Fibroblast of skin of right biceps (primary cell): Measurements from ENCODE around the gene WWOX.
"Not testable (repeated sequence)": the region's sequence is repeated elsewhere in the genome, so short reads cannot be mapped to it uniquely, and the experiment has no call there.

ENCODE experiments used
- DNase-seq: peaks from one replicate; pipeline ENCODE4 v3.0.0-alpha.2; 2013

WWOX gene

DNA sequence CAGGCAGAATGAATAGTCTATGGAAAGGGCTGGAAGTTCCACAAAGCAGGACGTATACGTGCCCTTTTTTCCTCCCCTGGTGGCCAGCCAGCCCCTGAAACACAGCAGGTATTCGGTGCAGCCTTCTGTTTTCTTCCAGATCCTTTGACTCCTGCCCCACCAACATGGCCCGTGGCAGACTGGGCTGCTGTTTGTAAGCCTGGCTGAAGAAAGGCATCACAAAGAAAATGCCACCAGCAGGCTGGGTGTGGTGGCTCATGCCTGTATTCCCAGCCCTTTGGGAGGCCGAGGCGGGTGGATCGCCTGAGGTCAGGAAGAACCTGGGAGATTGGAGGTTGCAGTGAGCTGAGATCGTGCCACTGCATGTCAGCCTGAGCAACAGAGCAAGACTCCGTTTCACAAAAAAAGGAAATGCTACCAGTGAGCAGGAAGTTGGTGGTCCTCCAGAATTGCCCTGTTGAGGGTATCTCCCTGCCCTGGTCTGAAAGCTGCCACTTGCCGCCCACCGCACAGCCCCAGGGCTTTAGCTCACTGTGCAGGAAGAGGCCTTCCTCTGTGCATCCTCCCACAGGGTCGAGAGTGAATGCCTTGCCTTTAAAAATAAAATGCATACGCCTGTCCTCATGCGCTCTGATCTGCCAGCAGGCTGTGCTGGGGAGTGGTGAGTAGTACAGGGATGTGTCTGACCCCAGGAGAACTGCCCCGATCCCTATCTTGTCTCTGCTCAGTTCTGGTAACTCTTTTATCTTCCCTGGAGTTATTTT is 913.4 kb downstream of the WWOX start:
- DNase-seq = no peak

DNA sequence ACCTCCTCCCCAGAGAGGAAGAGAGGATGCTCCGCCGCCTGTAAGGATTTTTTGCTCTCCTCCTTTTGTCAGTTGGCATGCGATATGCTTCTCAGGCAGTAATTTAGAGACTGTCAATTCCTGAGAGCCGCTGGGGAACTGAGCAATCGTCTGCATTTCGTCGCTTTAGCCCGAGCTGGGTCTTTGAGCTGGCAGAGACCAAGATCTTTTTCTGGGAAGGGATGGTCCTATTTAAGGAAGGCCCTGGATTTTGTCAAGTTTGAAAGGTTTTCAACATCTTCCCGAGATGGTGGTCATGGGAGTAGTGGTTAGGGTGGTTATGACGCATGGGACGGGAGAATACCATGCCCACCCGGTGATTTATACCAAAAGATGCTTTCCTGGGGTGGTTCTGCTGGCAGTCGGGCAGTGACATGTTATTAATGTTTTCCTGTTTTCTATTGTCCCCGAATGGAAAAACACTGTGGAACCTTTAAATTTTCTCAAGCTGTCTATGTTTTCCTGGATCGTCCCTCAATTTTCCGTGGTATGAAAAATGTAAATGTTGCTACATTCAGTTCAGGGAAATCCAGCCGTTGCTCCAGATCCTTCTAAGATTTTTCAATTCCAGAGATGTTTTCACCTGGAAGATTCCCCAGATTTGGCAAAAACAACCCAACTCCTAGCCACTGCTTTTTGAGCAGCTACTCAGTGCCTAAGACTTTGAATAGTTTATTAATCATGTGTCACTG is 914.6 kb downstream of the WWOX start:
- DNase-seq = no peak

DNA sequence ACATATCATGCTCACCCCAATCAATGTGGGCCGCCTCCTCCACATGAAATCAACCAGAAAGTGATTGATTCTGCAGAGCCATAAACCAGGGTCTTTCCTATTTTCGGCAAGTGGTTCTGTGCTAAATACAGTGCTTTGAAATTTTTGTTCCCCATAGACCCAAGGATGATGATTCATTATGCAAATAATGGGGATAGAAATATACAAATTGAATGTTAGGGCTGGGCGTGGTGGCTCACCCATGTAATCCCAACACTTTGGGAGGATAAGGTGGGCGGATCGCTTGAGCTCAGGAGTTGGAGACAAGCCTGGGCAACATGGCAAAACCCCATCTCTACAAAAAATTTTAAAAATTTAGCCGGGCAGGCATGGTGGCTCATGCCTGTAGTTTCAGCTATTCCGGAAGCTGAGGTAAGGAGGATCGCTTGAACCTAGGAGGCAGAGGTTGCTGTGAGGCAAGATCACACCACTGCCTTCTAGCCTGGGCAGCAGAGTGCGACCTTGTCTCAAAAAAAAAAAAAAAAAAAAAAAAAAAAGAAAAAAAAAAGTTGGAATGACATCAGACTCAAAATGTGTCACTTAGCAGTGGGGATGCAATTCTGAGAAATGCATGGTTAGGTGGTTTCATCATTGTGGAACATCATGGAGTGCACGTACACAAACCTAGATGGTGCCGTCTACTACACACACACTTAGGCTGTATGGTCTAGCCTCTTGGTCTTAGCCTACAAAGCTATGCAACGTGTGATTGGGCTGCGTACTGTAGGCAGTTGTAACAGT is 919.4 kb downstream of the WWOX start:
- DNase-seq = no peak

DNA sequence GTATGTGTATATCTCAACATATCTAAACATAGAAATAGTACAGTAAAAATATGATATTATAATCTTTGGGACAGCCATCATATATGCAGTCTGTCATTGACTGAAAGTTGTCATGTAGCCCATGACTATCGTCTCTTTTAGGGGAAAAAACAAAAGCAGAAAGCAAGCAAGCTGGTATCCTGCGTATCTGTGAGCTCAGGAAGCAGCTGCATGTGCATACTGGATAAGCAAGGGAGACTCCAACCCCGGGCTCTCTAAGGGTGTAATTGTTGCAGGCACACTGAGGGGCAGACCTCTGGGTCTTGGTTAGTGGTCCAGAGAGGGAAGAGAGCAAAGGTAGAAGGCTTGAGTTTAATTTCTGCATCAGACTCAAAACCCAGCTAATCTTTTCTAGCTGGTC is 920.0 kb downstream of the WWOX start:
- no peak for DNase-seq

DNA sequence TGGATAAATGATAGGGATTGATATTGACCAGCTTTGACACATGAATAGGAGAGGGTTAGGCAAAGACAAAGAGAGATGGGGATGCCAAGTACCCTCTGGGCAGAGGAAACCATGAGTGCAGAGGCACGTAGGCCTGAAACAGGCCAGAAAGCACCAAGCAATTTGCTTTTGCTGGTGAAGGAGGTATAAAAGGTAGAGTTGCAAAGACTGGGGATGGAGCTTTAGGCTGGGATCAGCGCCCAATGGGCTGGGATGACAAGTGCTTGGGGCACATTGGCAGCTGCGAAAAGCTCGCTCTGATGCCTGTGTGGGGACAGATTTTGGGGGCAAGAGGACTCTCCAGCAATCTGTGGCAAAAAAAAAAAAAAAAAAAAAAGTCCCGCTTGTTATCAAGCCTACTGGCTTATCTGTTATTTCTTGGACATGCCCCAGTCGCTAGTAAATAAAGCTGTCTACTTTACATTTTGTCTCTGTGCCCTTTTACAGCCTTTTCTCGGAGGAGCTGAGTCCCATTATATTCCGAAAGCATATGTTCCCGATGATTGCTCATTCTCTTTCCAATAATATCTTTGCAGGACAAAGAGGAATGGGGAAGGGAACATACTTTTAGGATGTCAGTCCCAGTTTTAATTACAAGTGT is 922.7 kb downstream of the WWOX start:
- DNase-seq = no peak

DNA sequence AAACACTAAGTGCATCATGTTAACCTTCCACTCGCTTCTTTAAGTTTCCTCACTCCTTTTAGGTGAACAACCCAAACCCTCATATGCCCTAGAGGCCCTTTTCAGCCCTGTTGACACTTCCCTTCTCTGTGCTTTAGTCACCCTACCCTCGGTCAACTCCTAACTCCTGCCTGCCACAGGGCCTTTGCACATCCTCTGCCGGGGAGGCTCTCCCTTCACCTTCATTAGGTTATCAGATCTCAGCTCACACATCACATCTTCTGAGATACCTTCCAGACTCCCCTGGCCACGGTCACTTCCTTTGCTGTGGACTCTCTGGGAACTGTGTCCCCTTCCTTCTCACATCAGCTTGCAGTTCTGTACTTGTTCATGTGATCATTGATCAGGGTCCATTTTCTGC is 926.7 kb downstream of the WWOX start:
- no peak for DNase-seq

DNA sequence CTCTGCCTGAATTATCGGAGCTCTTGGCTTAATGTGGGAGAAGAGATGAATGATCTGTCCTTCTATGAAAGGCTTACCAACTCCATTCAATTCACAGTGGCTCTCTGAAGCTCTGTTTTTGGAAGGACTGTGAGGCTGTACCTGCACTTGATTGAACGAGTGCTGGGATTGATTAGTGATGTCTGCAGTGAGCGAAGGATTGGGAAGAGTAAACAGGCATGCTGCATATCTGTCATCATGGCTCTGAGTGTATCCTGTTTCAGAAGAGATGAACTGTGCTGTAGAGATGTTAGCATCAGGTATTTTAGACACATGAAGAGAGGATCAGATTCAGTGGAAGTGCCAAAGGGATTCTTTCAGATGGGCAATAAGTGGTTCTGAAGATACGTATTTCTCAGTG is 937.1 kb downstream of the WWOX start:
- DNase-seq = no peak

DNA sequence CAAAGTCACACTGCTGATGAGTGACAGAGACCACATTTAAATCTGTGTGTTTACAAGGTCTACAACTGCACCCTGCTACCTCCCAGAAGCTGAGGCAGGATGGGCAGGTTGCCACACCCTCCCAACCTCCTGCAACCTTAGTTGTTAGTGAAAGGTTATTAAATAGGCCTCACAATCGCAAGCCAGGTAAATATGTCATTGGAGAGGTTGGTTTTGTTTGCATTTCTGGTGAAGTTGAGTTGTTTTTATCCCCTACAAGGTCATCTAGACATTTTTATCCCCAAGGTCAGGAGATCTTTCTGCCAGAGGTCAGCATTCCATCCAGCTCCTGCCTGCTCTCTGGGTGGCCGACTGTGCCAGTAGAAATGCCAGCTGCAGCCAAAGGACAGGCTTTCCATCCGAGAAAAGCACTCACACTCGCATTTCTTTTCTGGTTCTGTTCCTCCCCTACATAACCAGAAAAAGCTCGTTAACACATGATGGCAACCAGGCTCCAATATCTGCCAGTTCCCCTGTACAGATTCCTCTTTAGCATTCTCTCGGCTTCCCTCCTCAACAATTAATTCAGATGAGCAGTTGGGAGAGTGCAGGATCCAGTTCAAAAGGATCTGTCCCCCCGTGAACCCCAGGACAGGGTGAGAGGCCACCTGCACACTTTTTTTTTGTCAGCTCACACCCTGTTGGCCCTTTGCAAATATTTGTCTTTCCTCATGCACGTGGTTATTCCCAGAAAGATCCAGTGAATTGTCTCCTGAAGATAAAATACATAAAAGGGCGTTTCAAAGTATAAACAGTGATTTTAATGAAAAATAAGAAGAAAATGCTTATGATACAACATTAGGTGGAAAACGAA is 938.3 kb downstream of the WWOX start:
- no peak for DNase-seq

DNA sequence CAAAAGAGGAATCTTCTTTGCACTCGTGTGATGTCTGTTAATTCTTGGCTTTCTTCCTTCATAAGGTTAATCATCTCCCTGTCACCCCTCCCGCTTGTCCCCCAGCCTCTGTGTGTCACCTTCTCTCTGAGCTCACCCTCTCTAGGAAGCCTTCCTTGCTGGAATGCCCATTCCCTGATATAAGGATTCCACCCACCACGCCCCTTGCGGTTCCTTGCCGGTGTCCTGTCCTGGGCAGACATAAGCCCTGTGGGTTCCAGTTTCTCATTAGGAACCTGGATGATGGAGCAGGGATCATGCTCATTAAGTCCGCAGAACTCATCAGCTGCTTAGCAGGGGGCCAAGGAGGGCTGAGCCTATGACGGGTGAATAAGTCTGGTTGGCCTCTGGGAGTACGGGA is 941.8 kb downstream of the WWOX start:
- DNase-seq = no peak

DNA sequence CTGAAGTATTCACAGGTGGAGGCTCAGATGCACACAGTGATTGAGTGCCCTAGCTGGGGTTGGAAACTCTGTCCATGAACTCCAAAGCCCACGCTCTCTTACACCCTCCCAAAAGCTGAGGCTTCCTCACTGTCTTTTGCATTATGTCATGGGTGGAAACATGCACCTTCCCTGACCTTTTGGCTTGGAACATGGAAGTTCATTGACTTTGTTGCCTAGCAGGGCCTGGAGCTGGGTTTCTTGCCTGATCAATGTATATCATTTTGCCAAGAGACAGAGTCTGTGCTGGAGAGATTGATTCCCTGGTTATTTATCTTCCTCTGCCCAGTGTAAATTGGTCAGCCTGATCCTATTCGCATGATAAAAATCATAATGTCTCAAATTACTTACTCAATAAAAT is 942.7 kb downstream of the WWOX start:
- DNase-seq = no peak

DNA sequence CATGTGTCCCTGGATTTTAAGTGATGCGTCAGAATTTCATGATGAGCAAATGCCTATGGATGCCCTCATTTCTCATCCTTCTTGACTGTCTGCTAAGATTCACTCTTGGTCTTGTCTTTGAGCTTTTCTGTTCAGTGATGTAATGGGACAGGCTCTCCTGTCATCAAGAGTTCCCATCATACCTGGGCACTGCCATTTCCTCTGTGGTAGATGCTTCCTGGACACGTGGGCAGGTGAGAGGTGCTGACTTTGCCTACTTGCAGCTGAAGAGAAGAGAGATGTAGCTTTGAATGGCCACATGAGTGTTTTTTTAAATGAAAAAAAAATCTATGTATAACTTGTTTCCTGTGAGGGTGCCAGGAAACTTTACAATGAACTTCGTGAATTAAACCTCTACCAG is 943.4 kb downstream of the WWOX start:
- DNase-seq = no peak

DNA sequence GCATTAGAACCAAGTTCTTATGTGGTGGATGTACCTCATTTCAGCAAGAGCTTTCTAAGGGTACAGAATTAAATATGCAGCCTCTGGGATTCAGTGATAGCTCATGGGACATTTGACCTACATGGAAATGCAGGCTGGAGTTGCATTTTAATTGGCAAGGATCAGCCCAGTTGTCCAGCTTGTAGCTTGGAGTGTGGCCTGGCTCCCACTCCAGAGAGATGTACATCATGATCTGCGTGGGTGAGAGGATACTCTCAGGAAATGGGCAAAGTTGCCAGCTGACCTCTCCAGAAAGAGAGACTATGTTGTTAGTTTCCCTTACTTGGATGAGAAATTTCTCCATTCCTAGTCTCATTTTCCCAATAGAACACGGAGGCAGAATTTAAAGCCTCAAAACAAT is 945.7 kb downstream of the WWOX start:
- no peak for DNase-seq

DNA sequence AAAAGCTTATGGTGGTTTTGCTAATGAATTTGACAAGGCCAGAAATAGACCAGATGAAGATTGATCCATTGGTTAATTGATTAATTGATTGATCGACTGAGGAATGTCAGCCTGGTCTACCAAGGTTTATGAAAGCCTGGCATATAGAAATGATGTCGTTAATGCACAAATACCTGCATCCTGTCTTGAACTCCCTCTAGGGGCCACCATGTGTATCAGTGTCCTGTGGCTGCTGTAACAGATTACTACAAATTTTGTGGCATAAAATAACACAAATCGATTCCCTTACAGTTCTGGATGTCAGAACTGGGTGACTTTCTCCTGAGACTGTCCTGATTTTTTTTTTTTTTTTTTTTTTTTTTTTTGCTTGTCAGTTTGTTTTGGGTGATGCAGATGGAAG is 947.9 kb downstream of the WWOX start:
- no peak for DNase-seq

DNA sequence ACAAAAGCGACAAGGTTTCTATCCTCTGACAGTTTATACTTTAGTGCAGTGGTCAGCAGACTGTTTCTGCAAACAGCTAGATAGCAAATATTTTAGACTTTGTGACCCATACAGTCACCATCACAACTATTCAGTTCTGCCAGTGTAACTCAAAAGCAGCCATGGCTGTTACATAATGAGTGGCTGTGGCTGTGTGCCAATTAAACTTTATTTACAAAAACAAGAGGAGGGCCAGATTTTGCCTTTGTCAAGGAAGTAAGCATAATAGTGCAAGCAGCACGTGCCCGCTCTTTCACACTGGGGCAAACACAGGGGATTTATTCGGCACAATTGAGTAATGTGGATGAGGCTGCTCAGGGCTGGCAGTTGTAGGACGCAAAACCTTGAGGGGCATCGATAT is 949.6 kb downstream of the WWOX start:
- DNase-seq = no peak

DNA sequence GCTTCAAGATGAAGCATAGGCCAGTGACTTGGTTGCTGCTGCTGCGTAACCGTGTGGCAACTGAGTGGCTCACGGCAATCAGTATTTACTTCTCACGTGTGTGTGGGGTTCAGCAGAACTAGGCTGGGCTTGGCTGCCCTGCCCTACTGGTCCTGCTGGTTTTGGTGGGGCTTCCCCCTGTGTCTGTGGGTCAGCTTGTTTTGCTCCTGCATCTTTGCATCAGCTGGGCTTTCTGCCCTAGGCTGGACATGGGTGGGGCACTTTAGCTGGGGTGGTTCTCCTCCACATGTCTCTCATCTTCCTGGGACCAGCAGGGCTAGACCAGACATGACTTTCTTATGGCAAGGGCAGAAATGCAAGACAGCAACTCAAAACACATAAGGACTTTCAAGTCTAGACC is 950.6 kb downstream of the WWOX start:
- no peak for DNase-seq

DNA sequence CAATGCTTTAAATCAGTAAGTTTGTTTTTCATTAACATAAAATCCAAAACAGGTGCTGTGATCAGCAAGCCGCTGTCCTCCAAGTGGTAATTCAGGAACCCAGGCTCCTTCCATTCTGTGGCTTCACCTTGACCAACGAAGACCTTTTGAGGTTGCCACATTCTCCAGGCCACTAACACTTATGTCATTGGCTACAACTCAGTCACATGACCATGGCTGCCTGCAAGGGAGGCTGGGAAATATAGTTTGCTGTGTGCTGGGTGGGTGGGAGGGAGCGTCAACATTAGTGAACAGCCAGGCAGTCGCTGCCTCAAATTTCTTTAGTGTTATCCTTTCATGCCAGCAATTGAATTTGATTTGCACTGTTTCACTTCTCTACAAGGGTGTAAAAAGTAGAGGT is 951.9 kb downstream of the WWOX start:
- no peak for DNase-seq

DNA sequence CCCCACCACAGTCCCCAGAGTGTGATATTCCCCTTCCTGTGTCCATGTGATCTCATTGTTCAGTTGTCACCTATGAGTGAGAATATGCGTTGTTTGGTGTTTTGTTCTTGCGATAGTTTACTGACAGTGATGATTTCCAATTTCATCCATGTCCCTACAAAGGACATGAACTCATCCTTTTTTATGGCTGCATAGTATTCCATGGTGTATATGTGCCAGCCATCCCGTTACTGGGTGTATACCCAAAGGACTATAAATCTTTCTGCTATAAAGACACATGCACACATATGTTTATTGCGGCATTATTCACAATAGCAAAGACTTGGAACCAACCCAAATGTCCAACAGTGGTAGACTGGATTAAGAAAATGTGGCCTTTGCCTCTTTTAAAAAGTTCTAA is 952.7 kb downstream of the WWOX start:
- DNase-seq = not testable (repeated sequence)

DNA sequence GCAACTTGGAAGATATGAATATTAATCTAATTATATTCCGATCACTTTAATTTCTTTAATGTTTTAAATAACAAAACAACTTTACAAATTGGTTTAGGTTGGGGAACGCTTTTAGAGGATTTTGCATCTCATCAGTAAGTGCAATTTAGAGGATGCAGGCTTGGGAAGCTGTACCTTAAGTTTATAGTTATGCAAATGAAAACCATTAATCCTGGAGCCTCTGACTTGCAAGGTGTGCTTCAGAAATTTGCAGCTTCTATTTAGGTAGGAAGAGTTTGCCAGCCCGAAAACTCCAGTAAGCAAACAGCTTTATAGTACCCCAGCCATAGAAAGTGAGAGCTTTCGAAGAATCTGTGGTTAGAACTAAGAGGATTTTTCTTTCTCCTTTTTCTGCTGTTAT is 954.1 kb downstream of the WWOX start:
- DNase-seq = no peak

DNA sequence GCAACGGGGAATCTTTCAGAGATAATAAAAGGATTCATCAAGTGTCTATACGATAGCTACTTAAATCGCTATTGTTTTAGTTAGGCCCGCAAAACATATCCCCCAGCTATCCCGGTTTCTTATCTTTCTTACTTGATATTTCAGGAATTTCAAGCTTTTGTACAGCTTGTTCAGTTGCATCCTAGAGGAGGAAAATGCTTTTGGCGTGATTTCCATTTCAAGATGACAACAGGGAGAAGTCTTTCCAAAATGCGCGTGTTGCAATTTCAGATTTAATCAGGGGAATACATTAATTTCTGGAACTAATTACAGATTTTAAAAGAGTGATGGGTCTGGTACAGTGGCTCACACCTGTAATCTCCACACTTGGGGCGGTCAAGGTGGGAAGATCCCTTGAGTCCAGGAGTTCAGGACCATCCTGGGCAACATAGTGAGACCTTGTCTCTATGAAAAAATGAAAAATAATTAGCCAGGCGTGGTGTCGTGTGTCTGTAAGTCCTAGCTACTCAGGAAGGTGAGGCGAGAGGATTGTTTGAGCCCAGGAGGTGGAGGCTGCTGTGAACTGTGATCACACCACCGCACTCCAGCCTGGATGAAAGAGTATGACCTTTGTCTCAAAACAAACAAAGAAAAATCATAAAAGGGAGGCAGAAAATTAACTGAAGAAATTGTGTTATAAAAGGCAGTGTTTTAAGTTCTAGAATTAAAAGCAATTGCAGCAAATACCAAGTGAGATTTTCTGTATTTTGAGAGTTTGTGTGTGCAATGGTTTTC is 954.9 kb downstream of the WWOX start:
- no peak for DNase-seq

DNA sequence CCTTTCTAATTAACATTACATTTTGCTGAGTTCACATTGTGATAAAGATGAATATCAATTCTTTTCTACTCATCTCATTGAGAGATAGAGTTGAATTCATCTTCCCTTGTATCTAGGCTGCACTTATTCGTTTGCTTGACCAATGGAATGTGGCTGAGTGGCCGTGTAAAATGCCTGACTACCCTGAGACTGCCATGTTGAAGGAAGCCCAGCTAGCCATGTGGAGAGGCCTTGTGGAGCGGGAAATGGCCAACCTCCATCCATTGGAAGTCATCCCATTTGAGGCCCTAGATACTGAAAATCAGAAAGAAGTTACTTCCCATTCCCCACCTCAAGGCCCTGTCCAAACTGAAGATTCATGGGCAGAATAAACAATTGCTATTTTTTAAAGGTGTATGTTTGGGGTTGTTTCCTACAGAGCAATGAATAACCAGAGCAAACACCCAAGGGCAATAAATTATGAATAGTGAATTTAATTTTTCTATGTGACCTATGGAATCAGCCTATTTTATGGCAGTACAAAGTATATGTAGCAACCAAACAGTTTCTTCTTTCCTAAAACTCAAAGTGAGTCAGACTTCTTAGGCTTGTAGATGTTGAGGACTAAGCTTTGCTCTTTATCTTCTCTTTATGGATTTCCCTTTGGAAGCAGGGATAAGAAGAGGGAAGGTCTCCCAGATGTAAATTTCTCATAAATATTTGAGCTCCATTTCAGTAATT is 956.0 kb downstream of the WWOX start:
- DNase-seq = no peak

DNA sequence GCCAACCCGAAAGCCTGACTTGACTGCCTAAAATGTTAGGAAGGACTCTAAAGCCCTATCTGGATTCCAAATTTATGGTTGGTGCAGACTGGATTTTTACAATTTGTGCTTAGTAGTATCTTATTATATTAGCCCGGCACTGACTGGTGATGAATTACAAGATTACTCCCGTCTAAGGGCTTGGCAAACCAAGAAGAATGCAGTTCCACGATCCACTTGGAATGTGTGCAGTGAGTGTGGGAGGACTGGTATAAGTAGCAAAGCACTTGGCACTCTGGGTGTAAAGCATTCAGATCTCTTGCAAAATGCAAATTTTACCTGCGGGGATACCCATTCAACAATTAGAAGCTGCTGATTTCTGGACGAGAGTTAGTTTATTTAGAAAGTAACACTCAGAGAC is 961.7 kb downstream of the WWOX start:
- DNase-seq = no peak
